ENCODE results near the gene TICAM1.

DNA sequence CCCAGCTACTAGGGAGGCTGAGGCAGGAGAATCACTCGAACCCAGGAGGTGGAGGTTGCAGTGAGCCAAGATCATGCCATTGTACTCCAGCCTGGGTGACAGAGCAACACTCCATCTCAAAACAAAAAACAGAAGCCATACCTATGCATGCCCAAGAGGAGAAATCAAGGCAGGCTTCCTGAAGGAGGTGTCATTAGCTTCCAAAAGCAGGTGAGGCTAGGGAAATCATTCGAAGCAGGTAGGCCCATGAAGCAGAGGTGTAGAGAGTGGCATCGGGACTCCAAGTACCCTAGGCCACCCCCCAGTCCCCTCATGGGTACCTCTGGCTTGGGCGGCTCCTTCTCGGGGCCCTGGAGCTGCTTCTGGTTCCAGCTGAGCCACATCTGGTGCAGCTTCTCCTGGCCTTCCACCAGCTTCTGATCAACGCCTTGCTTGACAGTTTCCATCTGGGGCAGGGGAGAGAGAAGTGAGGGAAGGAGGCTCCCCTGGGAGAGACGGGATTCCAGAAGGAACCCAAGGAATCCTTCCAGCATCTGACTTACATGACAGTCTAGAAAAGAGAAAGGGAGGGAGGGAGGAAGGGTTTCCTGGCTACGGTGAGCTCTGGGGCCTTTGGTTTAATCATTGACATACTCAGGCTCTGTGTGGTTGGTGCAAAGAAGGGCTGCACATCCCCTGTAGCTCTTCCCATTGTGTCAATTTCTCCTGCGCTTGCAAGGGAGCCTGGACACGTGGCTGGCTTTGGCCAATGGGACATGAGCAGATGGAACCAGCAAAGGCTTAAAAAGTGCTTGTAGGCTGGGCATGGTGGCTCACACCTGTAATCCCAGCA, 13.1 kb upstream of the TICAM1 start:
- TF ChIP-seq, protein P1, sequence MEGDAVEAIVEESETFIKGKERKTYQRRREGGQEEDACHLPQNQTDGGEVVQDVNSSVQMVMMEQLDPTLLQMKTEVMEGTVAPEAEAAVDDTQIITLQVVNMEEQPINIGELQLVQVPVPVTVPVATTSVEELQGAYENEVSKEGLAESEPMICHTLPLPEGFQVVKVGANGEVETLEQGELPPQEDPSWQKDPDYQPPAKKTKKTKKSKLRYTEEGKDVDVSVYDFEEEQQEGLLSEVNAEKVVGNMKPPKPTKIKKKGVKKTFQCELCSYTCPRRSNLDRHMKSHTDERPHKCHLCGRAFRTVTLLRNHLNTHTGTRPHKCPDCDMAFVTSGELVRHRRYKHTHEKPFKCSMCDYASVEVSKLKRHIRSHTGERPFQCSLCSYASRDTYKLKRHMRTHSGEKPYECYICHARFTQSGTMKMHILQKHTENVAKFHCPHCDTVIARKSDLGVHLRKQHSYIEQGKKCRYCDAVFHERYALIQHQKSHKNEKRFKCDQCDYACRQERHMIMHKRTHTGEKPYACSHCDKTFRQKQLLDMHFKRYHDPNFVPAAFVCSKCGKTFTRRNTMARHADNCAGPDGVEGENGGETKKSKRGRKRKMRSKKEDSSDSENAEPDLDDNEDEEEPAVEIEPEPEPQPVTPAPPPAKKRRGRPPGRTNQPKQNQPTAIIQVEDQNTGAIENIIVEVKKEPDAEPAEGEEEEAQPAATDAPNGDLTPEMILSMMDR (IDR thresholded peaks at IDR 0.05) = no peak
- no peak for TF ChIP-seq EP300 (IDR thresholded peaks at IDR 0.05)

Data from suprapubic skin (tissue), 3 donors.